HG02973 (cell line): Measurements from ENCODE around the gene ERBB4.
A peak's percentile ranks its signal among the peaks of the same experiment; 100 is the strongest.
"Not testable (repeated sequence)": the region's sequence is repeated elsewhere in the genome, so short reads cannot be mapped to it uniquely, and the experiment has no call there.

Experiments
- ATAC-seq: cut with Tn5 transposase; IDR thresholded peaks from one replicate; pipeline ENCODE4 v1.9.1; 2021; ENCODE audit warnings: moderate library complexity; ENCODE audit not compliant: unreplicated experiment

ERBB4 gene

GRCh38 chr2:211762479-211762878 lies 776.1 kb downstream of the ERBB4 start:
- ATAC-seq = no peak

GRCh38 chr2:211760103-211760502 lies 778.5 kb downstream of the ERBB4 start:
- ATAC-seq = no peak

GRCh38 chr2:211756266-211756665 lies 782.3 kb downstream of the ERBB4 start:
- no peak for ATAC-seq

GRCh38 chr2:211755187-211755586 lies 783.4 kb downstream of the ERBB4 start:
- no peak for ATAC-seq

GRCh38 chr2:211751848-211752247 lies 786.8 kb downstream of the ERBB4 start:
- no peak for ATAC-seq

- no peak for ATAC-seq
These were observed 790.3 kb downstream of the ERBB4 start for GRCh38 chr2:211748339-211748738.

- ATAC-seq = peak; percentile 97
These were observed 793.1 kb downstream of the ERBB4 start for GRCh38 chr2:211745295-211746097.

GRCh38 chr2:211744379-211744778 lies 794.2 kb downstream of the ERBB4 start:
- no peak for ATAC-seq

GRCh38 chr2:211741966-211742365 lies 796.6 kb downstream of the ERBB4 start:
- ATAC-seq = no peak

GRCh38 chr2:211737282-211737681 lies 801.3 kb downstream of the ERBB4 start:
- ATAC-seq = no peak

GRCh38 chr2:211730215-211730614 lies 808.4 kb downstream of the ERBB4 start:
- ATAC-seq = no peak

GRCh38 chr2:211729433-211729832 lies 809.2 kb downstream of the ERBB4 start:
- no peak for ATAC-seq

- ATAC-seq = no peak
These were observed 813.7 kb downstream of the ERBB4 start for GRCh38 chr2:211724933-211725332.

GRCh38 chr2:211723398-211723797 lies 815.2 kb downstream of the ERBB4 start:
- no peak for ATAC-seq

GRCh38 chr2:211722928-211723327 lies 815.7 kb downstream of the ERBB4 start:
- no peak for ATAC-seq

GRCh38 chr2:211721874-211722273 lies 816.7 kb downstream of the ERBB4 start:
- not testable (repeated sequence) for ATAC-seq

GRCh38 chr2:211709389-211709788 lies 829.2 kb downstream of the ERBB4 start:
- ATAC-seq = no peak

GRCh38 chr2:211692689-211693088 lies 845.9 kb downstream of the ERBB4 start:
- no peak for ATAC-seq

GRCh38 chr2:211690736-211691135 lies 847.9 kb downstream of the ERBB4 start:
- ATAC-seq = no peak

- ATAC-seq = no peak
These were observed 850.4 kb downstream of the ERBB4 start for GRCh38 chr2:211688196-211688595.

GRCh38 chr2:211674715-211675114 lies 863.9 kb downstream of the ERBB4 start:
- no peak for ATAC-seq

GRCh38 chr2:211673133-211673905 lies 865.3 kb downstream of the ERBB4 start:
- ATAC-seq = no peak
